Transverse colon (tissue), 4 donors: ENCODE measurements around the gene SLC5A1. TPM values are rescaled to one million over a fixed set of nuclear protein-coding genes. Genes with fewer than 3 reads are reported as not detected.

Experiments used
- DNase-seq: peaks from one replicate; pipeline ENCODE4 v3.0.0-alpha.2; 2019
- H3K27ac ChIP-seq, 4 donors: fragments of 200-600 bp; sonication (generic); 2 replicates each; pipeline ENCODE4 v1.5.1; 2016 to 2018; ENCODE audit warnings: inconsistent platforms in 4 of 4
- H3K27me3 ChIP-seq: fragments of 200-600 bp; sonication (generic); 2 replicates; pipeline ENCODE4 v1.5.1; 2017; ENCODE audit warnings: inconsistent platforms
- H3K36me3 ChIP-seq, 4 donors: fragments of 200-600 bp; sonication (generic); 2 replicates each; pipeline ENCODE4 v1.5.1; 2017 to 2019; ENCODE audit warnings: inconsistent platforms in 4 of 4
- H3K4me1 ChIP-seq, 4 donors: fragments of 200-600 bp; sonication (generic); 2 replicates each; pipeline ENCODE4 v1.5.1; 2017 to 2020; ENCODE audit warnings: inconsistent platforms in 4 of 4
- H3K4me3 ChIP-seq, 4 donors: fragments of 200-600 bp; sonication (generic); 1 replicate in 1 of 4; 2 replicates in 3 of 4; pipeline versions ENCODE4 v1.5.1 to v1.6.1; 2017 to 2019; ENCODE audit warnings: inconsistent platforms in 4 of 4
- H3K9me3 ChIP-seq, 2 donors: fragments of 200-600 bp; sonication (generic); 2 replicates each; pipeline ENCODE4 v1.5.1; 2017 to 2019; ENCODE audit warnings: inconsistent platforms in 2 of 2
- CTCF ChIP-seq, 5 experiments: fragments of 200-600 bp in 3 of 5; fragments of 450-650 bp in 2 of 5; sonication (generic) in 3 of 5; IDR thresholded peaks; 1 replicate in 2 of 5; 2 replicates in 3 of 5; pipeline ENCODE4 v1.5.1; 2016 to 2017; ENCODE audit warnings: antibody characterized with exemption in 5 of 5, inconsistent platforms in 3 of 5, mild to moderate bottlenecking in 2 of 5, moderate library complexity in 1 of 5
- EP300 ChIP-seq: sonication (generic); formaldehyde crosslinking; IDR thresholded peaks from one replicate; pipeline ENCODE4 v1.6.1; 2017; ENCODE audit warnings: antibody characterized with exemption, low read depth
- POLR2A ChIP-seq: fragments of 450-650 bp; IDR thresholded peaks from one replicate; pipeline ENCODE4 v1.6.1; 2016; ENCODE audit warnings: antibody characterized with exemption, mild to moderate bottlenecking, moderate library complexity
- POLR2AphosphoS5 ChIP-seq, 3 donors: sonication (generic); formaldehyde crosslinking; IDR thresholded peaks; one replicate each; pipeline ENCODE4 v1.6.1; 2016; ENCODE audit warnings: antibody characterized with exemption in 3 of 3
- WGBS, 2 donors: methylation state at CpG; one replicate each; pipeline ENCODE4 v1.1.5; 2018; ENCODE audit warnings: low coverage in 1 of 2; 5-methylcytosine and 5-hydroxymethylcytosine counted together
- in situ Hi-C, 4 donors: fragments of 200-750 bp; cut with MboI; loops; one replicate each; pipeline versions ENCODE4 v1.15.0 to v1.15.1; 2017; ENCODE audit warnings: low sequenced_read_pairs in 3 of 4, low pct_ligation_motif_present in 1 of 4, low pct_unique_long_range_greater_than_20kb in 1 of 4
- intact Hi-C: fragments of 100-400 bp; cut with DNase I; formaldehyde crosslinking; loops from one replicate; pipeline ENCODE4 v1.15.1; 2023; ENCODE audit warnings: low total_unique reads
- total RNA-seq, 4 donors: library from RNA; depleted of rRNA; stranded (reverse); fragments of >200 nt; gene quantifications; one replicate each; pipeline ENCODE4 v1.1.0, GENCODE V29; 2016

Gene SLC5A1
- total RNA-seq, result 100 to 1,000 TPM in 2 of 4 donors, 10 to 100 TPM in 2; 25.5 to 145 (median 83.2) TPM

- in situ Hi-C loops, result no loop called here
- intact Hi-C loops, result no loop called here
- TF ChIP-seq POLR2A, result peak; percentile 90
- no peak for TF ChIP-seq CTCF (IDR thresholded peaks at IDR 0.05)
- peak; percentile 45 to 87 (median 81) for TF ChIP-seq POLR2AphosphoS5 (IDR thresholded peaks at IDR 0.05)
- no peak for TF ChIP-seq EP300
- Histone ChIP-seq H3K36me3 (no peaks in the 10 kb centered on the region), H3K4me3 (peak within 1 kb of the TSS in 3 of 4 donors; percentile 25 to 49 (median 26)), H3K27me3 (peaks cover 17% of the 10 kb centered on the region), H3K4me1 (peaks cover 0 to 26% (median 10%) of the 10 kb centered on the region in 4 donors), H3K27ac (peak within 1 kb of the TSS; percentile 76 to 82 (median 78)), H3K9me3 (no peaks in the 10 kb centered on the region)
- DNase-seq, result peak; percentile 91
- 36% methylated on average over 14 of the region's 21 CpGs; no CpG with 5 or more reads in 1 of the 2 donors for WGBS, 2 donors
Measured at GRCh38 chr22:32042924-32043323, at the start of gene SLC5A1. Gene SLC5A1, plus strand, starts transcription at chr22:32043261. Its CDS starts 21 bp downstream, at chr22:32043282.

GRCh38 chr22:31995046-31995445 lies 48.0 kb upstream of the SLC5A1 start:
- no peaks in the 10 kb centered on the region for H3K9me3 ChIP-seq
- no peak overlapping the region for H3K27ac ChIP-seq
- H3K4me3 ChIP-seq, result no peak overlapping the region
- DNase-seq, result no peak
- H3K36me3 ChIP-seq, result no peaks in the 10 kb centered on the region
- no peaks in the 10 kb centered on the region for H3K4me1 ChIP-seq
- 78 to 81% methylated on average over 3 of the region's 3 CpGs for WGBS, 2 donors
- in situ Hi-C loops (loop anchor here (25.0 kb wide), 3 partner anchors 92 to 467 kb away; partner anchors contain the start of genes BPIFC (in 2 of the 4), FBXO7 (in 2 of the 4) and SLC5A4 (in 1 of the 4)), intact Hi-C loops (no loop called here)
- peaks cover 4% of the 10 kb centered on the region for H3K27me3 ChIP-seq
- TF ChIP-seq POLR2A (no peak), CTCF (IDR thresholded peaks at IDR 0.05) (peak in 1 of 5 experiments; percentile 2)

DNA sequence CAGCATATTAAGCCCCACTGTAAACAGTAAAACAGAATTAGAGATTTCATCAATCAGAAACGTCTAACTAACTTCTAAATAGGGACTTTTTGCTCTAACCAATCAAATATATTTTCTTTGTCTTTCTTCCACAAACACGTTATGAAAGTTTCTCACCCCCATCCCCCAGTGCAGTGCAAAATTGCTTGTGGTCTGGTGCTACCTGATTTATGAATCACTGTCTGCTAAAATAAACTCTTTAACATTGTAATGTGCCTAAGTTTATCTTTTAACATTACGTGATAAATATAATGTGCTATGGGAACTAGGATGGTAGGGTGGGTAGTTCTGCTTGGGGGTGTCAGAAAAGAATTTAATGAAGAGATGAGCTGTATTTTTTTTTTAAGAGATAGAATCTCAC lies 47.3 kb upstream of the SLC5A1 start:
- no peaks in the 10 kb centered on the region for H3K9me3 ChIP-seq
- H3K4me3 ChIP-seq, result no peak overlapping the region
- no peak for TF ChIP-seq CTCF (IDR thresholded peaks at IDR 0.05)
- no peak for TF ChIP-seq POLR2AphosphoS5 (IDR thresholded peaks at IDR 0.05)
- no peak for TF ChIP-seq EP300
- TF ChIP-seq POLR2A, result no peak
- intact Hi-C loops, result no loop called here
- 32 to 41% methylated on average over 3 of the region's 3 CpGs for WGBS, 2 donors
- in situ Hi-C loops, result loop anchor here (25.0 kb wide), 3 partner anchors 91 to 466 kb away; partner anchors contain the start of genes BPIFC (in 2 of the 4), FBXO7 (in 2 of the 4) and SLC5A4 (in 1 of the 4)
- DNase-seq, result no peak
- H3K27me3 ChIP-seq, result peaks cover 4% of the 10 kb centered on the region
- no peak overlapping the region for H3K27ac ChIP-seq
- no peaks in the 10 kb centered on the region for H3K36me3 ChIP-seq
- H3K4me1 ChIP-seq, result no peaks in the 10 kb centered on the region

DNA sequence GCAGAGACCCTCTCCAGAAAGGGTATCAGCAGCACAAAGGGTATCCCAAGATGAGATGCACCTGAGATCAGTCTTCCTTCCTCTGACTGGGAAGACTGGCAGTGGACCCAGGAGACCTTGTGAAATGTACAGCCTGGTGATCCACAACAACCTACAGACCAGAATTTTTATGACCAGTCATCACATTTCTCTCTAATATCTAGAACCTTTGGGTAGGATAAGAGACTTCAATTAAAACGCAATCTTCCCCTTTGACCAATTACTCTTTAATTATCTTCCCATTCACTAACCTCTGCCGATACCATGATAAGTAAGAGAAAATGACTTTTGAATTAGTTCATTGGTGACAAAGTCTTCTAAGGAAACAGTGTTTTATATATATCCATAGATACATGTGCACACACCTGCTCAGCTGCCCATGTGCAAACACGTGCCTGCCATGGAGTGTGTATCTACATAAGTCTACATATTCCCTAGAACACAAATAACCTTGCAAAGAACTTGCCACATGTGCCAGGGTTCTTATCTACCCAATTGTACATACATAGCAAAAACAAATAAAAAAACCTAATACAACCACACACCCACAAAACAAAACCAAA lies 44.2 kb upstream of the SLC5A1 start:
- in situ Hi-C loops, result loop anchor here (25.0 kb wide), 3 partner anchors 88 to 463 kb away; partner anchors contain the start of genes BPIFC (in 2 of the 4), FBXO7 (in 2 of the 4) and SLC5A4 (in 1 of the 4)
- no peak for DNase-seq
- Histone ChIP-seq H3K4me1 (no peaks in the 10 kb centered on the region), H3K27me3 (peaks cover 4% of the 10 kb centered on the region), H3K4me3 (no peak overlapping the region), H3K9me3 (no peaks in the 10 kb centered on the region), H3K27ac (no peak overlapping the region), H3K36me3 (no peaks in the 10 kb centered on the region)
- intact Hi-C loops, result no loop called here
- 72 to 77% methylated on average over 3 of the region's 3 CpGs for WGBS, 2 donors
- TF ChIP-seq POLR2AphosphoS5 (IDR thresholded peaks at IDR 0.05) (no peak), POLR2A (no peak), CTCF (IDR thresholded peaks at IDR 0.05) (no peak), EP300 (no peak)
